ENCODE data around the gene SCGB3A1.

Gene SCGB3A1

DNA sequence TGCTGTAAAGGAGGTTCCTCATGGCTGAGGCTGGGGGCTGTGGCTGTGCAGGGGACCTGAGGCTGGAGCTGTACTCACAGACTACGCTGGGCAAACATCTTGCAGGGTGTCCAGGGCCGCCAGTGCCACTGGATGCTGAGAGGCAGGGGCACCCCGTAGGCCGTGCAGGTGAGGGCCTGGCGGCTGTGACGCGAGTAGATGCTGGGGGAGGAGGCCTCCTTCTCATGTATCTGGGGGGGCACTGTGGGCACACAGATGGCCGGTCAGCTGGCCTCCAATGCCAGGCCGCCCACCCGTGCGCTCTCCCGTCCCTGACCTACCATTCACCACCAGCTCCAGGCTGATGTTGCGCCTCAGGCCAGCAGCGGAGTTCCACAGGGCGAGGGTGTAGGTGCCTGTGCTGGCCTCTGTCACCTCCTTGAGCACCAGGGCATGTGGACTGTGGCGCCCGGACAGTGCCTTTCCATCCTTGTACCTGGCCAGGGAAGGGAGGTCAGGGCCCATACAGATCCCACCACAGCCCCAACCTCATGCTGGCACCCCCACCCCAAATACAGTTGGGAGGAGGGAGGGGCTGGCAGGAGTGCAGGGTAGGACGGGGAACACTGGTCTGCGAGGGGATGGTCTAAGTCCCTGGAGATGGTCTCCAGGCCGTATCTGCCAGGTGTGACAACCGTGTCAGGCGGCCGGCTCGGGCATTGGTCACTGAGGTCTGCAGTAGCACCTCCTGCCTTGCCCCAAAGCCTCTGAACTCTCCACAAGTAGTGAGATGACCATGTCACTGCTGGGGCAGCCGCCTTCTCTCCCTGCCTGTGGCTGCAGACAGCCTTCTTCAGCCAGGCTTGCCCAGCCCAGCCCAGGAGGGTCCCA is 34.7 kb upstream of the SCGB3A1 start:
- DNase-seq (ENCODE audit: low read depth, low spot score), result no peak

DNA sequence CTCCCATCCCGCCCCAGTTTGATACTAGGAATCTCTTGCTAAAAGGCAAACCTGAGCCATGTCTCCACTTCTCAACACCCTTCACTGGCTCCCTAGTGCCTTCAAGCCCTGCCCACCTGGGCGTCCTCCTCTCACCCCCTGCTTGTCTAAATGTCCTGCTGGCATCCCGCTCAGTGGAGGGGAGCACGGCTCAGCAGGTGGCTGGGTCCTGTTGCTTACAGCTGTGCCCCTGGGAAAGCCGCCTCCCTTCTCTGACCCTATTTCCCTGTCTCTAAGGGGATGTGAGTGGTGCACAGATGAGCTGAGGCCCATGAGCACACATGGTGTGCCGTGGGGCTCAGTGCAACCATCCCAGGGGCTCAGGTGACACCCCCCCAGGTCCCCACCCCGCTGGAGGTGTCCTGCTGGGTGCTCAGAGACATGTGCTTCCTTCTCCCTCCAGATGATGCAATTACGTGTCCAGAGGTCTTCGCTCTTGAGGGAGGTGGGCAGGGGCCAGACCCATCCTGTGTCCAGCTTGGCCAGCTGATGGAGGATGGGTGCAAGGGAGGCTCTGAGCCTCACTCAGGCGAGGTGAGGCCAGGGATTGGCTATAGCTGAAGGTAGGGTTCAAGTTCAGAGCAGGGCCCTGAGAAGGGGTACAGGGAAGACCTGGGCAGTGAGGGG is 34.0 kb upstream of the SCGB3A1 start:
- no peak for DNase-seq (ENCODE audit: low read depth, low spot score)

DNA sequence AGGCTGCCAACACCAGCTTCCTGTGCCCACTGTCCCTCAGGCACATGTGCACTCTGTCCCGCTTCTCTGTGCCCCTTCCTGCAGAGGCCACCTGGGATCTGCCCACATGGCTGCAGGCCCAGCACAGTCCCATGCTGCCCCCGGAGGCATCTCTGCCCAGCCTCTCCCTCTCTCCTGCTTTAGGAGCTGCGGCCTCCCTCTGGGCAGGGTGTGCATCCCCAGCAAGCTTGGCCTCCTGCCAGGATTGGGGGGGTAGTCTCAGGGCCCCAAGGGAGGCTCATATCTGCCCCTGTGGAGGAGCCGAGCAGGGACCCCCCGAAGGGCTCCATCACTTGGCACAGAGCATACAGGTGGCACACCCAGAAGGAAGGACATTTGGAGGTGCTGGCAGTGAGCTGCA is 33.3 kb upstream of the SCGB3A1 start:
- DNase-seq (ENCODE audit: low read depth, low spot score), result no peak

DNA sequence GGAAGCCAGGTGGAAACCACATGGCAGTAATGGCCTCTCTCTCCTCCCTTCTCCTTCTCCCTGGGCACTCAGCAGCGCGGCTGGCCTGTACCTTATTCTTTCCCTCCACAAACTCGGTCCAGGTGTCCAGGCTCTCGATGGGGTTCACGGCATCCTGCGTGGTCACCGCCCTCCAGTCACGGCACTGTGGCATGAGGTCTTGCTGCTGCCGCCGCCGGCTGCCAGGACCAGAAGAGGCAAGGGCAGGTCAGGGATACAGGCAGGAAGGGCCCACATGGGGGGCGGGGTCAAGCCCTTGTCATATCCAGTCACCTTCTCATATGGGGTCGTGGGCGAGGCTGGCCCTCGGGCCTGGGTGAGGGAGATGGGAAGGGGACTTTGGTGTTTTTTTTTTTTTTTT is 32.5 kb upstream of the SCGB3A1 start:
- DNase-seq (ENCODE audit: low read depth, low spot score), result no peak

DNA sequence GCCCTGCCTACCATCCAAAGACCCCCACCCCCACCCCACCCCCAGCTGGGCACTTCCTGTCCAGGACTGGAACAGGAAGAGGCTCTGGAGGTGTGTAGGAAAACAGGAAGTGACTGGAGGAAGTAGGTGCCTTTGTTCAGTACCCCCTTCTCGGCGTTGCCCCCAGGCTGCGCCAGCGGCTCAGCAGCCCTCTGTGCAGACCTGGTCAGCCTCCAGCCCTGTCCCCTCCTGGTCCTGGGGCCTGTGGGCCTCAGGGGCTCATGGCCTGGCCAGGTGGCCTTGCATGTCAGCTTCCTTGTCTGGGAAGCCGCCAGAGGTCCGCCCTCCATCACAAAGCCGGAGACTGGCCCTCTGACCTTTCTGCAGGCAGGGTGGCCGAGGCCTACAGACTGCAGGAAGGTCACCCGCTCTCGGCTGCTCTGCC is 32.1 kb upstream of the SCGB3A1 start:
- DNase-seq (ENCODE audit: low read depth, low spot score), result no peak

DNA sequence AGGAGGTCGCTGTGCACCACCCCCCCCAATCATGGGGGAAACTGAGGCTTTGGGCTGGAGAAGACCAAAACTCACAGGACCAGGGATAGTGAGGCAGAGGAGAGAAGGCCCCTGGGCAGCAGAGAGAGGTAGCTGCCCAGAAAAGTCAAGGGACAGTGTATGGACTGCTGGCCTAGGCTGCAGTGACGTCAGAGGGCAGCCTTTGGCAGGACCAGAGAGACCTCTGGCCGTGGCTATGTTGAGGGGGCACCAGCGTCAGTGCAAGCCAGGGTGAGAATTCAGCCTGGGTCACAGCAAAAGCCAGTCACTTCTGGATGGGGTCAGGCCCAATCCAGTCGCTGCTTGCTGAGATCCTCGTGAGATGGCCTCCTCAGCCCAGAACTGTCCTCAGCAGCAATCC is 31.6 kb upstream of the SCGB3A1 start:
- no peak for DNase-seq (ENCODE audit: low read depth, low spot score)

DNA sequence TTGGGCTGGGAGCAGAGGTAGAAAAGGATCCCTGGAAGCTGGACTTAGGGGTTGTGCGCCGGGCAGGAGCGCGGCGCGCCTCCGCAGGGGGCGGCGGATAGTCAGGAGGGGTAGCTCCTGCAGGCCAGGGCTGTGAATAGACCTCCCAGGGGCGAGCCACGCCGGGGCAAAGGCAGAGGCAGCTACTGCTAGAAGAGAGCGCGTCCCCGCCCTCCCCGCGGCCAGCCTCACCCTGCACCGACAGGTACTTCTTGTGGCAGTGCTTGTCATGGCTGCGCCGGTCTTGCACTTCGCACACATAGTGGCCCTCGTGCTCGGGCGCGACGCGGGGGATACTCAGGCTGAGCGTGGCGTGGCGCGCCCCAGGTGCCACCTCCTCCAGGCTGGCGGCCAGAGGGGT is 30.0 kb upstream of the SCGB3A1 start:
- no peak for DNase-seq (ENCODE audit: low read depth, low spot score)

DNA sequence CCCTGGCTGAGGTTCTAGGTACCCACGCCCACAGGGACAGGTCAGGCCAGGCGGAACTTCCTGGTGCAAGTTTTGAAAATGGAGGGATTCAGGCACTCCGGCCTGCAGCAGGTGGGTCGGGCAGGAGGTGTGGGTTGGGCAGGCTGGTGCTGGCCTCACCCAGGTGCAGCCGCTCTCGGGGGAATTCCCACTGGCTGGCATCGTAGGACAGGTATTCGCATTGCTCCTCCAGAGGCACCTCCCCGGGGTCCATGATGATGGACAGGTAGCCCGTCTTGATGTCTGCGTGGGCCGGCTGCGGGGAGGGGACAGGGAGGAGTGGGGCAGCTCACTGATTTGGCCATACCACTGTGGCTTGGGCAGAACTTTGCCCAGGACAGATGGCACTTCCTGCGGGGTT is 28.7 kb upstream of the SCGB3A1 start:
- no peak for DNase-seq (ENCODE audit: low read depth, low spot score)

DNA sequence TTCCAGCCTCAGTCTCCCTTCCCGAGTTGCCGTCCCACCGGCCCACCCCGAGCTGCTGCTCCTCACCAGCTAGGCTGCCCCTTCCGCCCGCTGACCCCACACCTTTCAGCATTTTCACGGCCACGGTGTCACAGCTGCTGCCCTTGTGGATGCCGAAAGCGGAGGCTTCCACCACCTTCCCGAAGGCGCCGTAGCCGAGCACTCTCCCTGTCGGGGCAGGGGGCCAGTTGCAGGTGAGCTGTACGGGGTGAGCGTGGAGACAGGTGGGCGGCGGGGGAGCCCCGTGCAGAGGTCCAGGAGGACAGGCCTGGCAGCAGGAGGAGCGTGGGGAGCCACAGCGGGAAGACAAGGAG is 28.2 kb upstream of the SCGB3A1 start:
- DNase-seq (ENCODE audit: low read depth, low spot score), result no peak

DNA sequence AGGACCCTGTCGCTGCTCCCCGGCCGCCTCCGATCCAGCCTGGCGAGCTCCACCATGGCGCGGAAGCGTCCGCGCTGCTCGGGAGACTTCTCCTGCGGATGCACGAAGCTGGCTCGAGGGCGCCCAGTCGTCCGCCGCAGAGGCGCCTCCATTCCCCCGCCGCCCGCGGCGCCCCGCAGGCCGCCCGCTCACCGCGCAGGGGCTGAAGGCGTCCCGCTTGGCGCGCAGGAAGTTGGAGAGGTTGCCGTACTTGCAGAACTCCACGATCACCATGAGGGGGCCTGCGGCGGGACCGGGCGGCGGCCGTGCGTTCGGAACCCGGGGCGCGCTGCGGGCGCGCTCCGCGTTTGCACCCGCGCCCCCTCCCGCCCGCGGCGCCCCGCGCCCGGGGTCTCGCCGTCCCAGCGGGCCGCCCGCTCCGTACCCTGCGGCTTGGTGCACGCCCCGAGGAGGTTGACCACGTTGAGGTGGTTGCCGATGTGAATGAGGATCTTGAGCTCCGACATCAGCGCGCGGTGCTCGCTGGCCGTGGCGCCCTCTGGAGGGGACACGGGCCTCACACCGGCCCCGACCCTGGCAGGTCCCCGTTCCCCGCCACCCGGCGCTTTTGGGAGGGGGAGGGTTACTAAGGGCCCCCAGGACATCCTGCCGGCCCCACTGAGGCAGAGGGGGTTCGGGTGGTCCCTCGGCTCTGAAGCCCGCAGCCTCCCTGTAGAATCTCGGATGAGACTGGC is 27.7 kb upstream of the SCGB3A1 start:
- no peak for DNase-seq (ENCODE audit: low read depth, low spot score)

DNA sequence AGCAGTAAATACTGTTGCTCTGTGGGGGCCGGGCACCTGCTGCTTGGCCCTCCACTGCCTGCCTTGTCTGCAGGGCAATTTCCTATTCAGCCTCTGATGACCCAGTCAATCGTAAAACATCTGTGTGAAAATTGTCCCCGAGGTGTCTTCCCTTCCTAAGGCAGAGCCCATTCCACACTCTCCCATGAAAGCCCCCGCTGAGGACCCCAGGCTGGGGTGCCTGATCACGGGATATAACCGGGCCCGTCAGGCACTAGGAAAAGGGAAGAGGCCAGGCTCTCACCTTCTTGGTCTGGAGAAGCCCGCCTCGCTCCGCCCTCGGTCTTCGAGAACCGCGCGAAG is 27.2 kb upstream of the SCGB3A1 start:
- no peak for DNase-seq (ENCODE audit: low read depth, low spot score)

DNA sequence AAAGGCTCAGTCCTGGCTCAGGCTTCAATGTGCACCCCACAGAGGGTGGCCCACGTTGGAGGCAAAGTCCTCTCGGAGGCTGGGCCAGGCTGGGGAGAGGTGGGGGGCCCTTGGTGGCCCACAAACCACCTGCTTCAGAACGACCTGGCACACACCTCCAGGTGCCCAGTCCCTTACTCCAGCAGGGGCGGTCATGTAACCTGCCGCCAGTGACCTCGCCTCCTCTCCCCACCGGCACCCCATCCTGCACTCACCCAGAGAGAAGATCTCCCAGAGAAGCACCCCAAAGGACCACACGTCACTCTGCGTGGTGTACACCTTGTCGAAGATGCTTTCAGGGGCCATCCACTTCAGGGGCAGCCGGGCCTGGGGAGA is 22.5 kb upstream of the SCGB3A1 start:
- DNase-seq (ENCODE audit: low read depth, low spot score), result no peak

DNA sequence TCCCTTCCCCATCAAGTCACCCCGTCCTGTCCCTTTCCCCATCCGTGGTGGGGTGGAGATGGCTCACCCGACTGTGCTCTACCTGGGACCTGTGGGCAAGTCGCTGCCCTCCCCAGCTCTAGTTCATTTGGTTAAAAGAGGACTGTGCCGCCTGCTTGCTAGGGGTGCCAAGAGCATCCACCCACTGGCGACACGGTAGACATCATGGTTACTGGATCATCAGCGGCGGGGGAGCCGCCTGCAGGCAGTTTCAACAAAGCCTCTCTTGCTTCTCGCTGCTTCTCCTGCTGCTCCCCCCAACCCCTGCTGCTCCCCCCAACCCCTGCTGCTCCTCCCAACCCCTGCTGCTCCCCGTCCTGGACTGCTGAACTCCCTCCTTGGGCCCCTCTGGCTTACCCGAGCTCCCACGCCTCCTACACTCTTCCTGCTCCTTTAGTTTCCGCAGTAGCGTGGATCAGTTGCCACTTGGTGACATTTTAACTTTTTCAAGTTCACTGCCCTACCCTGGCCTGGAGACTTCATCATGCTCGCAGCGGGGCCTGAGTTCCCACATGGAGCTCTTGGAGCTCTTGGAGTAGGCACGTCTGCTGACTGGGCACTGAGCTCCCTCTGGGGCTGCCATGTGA is 22.0 kb upstream of the SCGB3A1 start:
- no peak for DNase-seq (ENCODE audit: low read depth, low spot score)

DNA sequence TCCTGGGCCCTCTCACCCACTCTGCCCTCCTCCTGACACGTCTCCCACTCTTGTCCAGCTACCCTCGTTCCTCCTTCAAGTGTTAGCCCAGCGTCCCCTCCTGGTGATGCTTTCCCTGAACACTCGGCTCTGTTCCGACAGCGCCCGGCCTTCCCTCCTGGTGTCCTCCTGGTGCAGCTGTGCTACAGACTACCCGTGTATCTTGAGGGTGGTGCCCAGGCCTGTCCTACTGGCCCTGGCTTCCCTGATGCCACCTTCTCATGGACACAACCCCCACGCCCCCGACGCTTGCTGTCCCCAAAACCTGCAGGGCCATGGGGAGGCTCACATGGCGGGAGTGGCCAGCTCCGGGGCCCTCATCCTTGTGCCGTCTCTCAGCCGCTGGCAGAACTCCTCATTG is 21.4 kb upstream of the SCGB3A1 start:
- no peak for DNase-seq (ENCODE audit: low read depth, low spot score)

DNA sequence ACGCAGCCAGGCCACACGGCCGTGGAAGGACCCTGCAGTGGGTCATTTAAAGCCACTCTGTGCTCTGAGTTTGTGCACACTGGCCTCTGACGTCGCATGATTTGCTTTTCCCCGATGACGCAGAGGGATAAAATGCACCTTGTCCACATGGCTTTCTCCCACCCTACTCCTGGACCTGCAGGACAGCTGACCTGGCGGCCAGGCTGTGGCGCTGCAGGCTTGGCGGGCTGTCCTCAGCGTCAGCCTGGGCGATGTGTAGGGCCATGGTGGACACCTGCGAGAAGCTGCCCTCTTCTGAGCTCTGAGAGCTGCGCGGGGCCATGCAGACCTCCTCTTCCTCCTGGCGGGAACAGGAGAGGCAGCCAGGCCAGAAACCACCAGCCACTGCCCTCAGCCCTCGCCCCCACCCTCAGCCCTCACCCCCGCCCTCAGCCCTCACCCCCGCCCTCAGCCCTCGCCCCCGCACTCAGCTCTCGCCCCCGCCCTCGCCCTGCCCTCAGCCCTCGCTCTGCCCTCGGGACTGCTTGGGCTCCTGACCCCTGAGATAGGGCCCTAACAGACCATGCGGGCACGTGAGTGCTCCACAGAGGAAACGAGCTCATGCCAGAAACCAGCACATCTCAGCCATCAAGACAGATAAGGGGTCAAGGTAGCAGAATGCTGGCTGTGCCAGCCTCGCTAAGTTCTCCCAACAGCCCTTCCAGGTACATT is 20.0 kb upstream of the SCGB3A1 start:
- no peak for DNase-seq (ENCODE audit: low read depth, low spot score)

DNA sequence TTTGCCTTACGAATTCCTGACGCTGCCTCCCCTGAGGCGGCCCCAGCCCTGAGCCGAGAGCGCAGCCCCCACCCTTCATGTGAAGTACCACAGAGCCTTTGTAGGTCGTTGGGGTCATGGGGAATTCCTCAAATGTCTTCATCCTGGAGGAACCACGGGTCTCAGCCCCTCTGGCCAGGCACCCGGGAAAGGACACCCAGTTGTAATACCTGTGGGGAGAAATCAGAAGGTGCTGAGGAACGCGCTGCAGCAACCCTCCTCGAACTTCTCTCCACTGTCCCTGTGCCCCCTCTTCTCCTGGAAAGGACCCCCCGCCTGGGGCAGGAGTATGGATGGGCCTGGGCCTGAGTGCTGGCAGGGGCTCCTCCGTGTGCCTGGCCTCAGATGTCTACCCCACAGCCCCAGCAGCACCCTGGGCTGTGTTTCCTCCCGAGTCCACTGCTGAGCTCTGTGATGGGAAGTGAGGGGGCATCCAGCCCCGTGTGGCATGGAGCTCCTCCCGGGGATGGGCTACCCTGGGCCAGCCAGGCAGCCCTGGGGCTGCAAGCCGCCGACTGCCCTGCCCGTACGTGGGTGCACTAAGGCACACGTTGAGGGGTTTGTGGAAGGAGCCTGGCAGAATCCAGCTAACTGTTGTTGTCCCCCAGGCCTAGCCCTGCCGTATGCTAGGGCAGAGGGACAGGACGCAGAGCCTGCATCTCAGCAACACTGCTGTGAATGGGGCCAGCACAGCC is 18.7 kb upstream of the SCGB3A1 start:
- DNase-seq (ENCODE audit: low read depth, low spot score), result no peak

DNA sequence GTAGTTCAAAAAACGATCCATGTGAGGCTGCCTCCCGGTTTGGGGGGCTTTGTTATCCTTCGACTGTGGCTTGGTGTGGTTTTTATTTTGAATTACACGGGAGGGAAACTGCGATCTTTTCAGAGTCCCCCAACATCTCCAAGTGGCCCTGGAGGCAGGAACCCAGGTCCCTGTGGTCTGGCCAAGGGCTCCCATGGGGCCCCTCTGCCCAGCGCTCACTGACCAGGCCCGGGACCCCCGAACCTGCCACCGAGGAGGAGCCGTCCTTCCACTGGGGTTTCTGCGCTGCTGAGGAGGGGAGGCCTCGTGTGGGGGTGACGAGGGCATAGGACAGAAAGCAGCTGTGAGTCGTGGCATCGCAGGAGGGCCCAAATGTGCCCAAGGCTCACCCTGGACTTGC is 18.1 kb upstream of the SCGB3A1 start:
- DNase-seq (ENCODE audit: low read depth, low spot score), result no peak

DNA sequence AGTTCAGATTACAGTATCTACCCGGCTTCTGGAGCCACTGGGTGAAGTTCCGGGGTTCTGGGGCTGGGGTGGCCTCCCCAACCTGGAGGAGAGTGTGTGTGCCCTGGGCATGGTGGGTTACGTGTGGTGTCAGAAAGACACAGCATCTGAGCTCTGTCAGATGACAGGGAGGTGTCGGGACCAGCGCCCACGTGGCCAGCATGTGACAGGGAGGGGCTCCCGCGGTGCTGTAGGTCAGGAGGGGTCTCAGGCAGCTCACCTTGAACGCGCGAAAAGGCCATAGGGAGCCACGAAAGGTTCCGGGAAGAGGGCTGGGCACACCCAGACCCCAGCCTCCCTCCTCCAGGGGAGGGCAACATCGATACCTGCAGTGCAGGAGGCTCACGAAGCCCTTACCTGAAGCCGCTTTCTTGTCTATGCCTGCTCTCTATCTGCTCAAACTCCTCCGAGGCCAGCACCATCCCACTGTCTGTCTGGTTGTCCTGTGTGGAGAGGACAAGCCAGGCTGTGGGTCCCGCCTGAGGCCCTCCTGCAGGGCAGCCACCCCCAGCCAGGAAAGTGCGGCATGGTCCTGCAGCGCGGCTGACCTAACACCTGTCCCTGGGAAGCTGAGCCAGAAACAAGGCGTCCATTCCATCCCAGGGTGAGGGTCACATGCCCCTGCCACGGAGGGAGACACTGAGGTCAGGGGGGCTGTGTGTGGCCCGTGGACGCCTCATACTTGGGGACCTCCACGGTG is 17.4 kb upstream of the SCGB3A1 start:
- no peak for DNase-seq (ENCODE audit: low read depth, low spot score)

DNA sequence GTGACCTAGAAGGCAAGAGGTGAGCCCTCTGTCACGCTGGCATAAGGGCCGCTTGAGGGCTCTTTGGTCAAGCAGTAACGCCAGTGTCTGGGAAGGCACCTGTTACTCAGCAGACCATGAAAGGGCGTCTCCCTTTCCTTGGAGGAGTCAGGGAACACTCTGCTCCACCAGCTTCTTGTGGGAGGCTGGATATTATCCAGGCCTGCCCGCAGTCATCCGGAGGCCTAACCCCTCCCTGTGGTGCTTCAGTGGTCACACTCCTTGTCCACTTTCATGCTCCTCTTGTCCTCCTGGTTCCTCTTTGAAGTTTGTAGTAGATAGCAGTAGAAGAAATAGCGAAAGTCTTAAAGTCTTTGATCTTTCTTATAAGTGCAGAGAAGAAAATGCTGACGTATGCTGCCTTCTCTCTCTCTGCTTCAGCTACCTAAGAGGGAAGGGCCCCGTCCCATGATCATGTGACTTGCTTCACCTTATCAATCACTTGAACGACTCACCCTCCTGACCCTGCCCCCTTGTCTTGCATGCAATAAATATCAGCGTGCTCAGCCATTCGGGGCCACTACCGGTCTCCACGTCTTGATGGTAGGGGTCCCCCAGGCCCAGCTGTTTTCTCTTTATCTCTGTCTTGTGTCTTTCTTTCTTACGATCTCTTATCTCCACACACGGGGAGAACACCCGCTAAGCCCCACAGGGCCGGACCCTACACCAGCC is 16.7 kb upstream of the SCGB3A1 start:
- no peak for DNase-seq (ENCODE audit: low read depth, low spot score)

All from brain pericyte (primary cell).